SK-N-MC (cell line): ENCODE results near the gene UGT1A3.
"Not testable (repeated sequence)": the region's sequence is repeated elsewhere in the genome, so short reads cannot be mapped to it uniquely, and the experiment has no call there.

Experiments
- DNase-seq: peaks from one replicate; pipeline ENCODE4 v3.0.0-alpha.2; 2011; ENCODE audit warnings: low read depth, low spot score
- H3K27ac ChIP-seq: fragments of 200-600 bp; sonication (generic); 2 replicates; pipeline ENCODE4 v1.5.1; 2016; ENCODE audit warnings: mixed run types
- H3K36me3 ChIP-seq: fragments of 200-600 bp; sonication (generic); 2 replicates; pipeline ENCODE4 v1.6.1; 2017; ENCODE audit warnings: antibody characterized with exemption, low read length, mixed read lengths; ENCODE audit not compliant: insufficient read depth
- H3K4me3 ChIP-seq: fragments of 200-600 bp; sonication (generic); 2 replicates; pipeline ENCODE4 v1.5.1; 2016
- H3K9ac ChIP-seq: fragments of 200-600 bp; sonication (generic); 2 replicates; pipeline ENCODE4 v1.8.0; 2017; ENCODE audit warnings: mixed run types, mixed read lengths; ENCODE audit not compliant: insufficient read length
- H3K9me3 ChIP-seq: fragments of 200-600 bp; sonication (generic); 2 replicates; pipeline ENCODE4 v1.6.1; 2017; ENCODE audit warnings: low read depth, mild to moderate bottlenecking, antibody characterized with exemption, low read length, moderate library complexity, mixed read lengths
- EZH2 ChIP-seq: fragments of 200-600 bp; sonication (generic); IDR thresholded peaks from one replicate; pipeline ENCODE4 v1.6.1; 2017; ENCODE audit warnings: antibody characterized with exemption
- FOXP2 ChIP-seq: optimal IDR thresholded peaks from 2 replicates; pipeline ENCODE3; 2011; ENCODE audit warnings: mild to moderate bottlenecking, moderate library complexity; ENCODE audit not compliant: insufficient read depth; ENCODE audit errors: extremely low read length, control extremely low read depth
- POLR2AphosphoS5 ChIP-seq: IDR thresholded peaks from 2 replicates; pipeline ENCODE4 v1.6.1; 2012; ENCODE audit warnings: mild to moderate bottlenecking, low read depth, low read length, borderline replicate concordance

The UGT1A3 gene

GRCh38 chr2:233747283-233747544 is 18.4 kb downstream of the UGT1A3 start:
- Histone ChIP-seq H3K36me3 (no peaks in the 10 kb centered on the region), H3K27ac (no peak overlapping the region)
- TF ChIP-seq FOXP2 (no peak), POLR2AphosphoS5 (no peak), EZH2 (no peak)

DNA sequence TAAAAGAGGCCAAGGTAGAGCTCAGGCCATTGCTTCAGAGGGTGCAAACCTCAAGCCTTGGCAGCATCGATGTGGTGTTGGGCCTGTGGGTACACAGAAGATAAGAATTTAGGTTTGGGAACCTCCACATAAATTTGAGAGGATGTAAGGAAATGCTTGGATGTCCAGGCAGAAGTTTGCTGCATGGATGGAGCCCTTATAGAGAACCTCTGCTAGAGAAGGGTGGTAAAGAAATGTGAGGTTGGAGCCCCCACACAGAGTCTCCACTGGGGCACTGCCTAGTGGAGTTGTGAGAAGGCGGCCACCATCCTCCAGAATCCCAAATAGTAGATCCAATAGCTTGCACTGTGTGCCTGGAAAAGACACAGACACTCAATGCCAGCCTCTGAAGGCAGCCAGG is 21.8 kb downstream of the UGT1A3 start:
- H3K9ac ChIP-seq, H3K27ac ChIP-seq: not testable (repeated sequence)

More at GRCh38 chr2:233747283-233747544, 18.4 kb downstream of the UGT1A3 start:
- no peak overlapping the region for H3K4me3 ChIP-seq
- no peaks in the 10 kb centered on the region for H3K9me3 ChIP-seq
- no peak overlapping the region for H3K9ac ChIP-seq
- DNase-seq, result no peak

GRCh38 chr2:233751212-233752009 is 22.6 kb downstream of the UGT1A3 start:
- H3K4me3 ChIP-seq, H3K36me3 ChIP-seq, H3K9ac ChIP-seq, H3K27ac ChIP-seq, H3K9me3 ChIP-seq, DNase-seq: not testable (repeated sequence)

More for the DNA sequence above, 21.8 kb downstream of the UGT1A3 start:
- not testable (repeated sequence) for H3K9me3 ChIP-seq, H3K4me3 ChIP-seq, H3K36me3 ChIP-seq, DNase-seq

DNA sequence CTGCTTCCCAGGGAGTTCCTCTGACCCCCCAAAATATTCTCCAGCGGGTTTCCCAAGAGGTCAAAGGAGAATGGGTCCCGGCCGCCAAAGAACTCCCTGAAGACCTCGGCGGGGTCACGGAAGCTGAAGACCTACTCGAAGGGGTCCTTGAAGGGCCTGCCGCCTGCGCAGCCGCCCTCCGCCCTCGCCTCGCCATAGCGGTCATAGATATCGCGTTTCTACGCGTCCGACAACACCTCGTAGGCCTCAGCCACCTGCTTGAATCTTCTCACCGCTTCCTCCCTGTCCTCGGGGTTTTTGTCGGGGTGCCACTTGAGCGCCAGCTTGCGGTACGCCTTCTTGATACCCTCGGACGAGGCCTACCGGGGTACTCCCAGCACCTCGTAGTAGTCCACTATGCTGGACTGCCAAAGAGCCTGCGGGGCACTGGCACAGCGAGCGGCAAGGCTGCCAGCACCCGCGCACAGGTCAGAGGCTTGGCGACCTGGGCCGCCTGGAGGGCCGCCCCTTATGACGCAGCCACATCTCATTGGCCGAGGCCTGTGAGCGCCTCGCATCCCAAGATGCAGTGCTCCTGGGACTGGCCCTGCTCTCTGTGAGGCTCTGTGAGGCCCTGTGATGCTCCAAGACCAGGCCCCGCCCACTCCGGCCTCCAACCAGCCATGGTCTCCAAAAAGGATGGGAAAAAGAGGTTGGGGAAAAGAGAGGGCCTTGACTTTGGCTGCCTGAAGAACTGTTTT is 26.2 kb downstream of the UGT1A3 start:
- TF ChIP-seq EZH2, result no peak

DNA sequence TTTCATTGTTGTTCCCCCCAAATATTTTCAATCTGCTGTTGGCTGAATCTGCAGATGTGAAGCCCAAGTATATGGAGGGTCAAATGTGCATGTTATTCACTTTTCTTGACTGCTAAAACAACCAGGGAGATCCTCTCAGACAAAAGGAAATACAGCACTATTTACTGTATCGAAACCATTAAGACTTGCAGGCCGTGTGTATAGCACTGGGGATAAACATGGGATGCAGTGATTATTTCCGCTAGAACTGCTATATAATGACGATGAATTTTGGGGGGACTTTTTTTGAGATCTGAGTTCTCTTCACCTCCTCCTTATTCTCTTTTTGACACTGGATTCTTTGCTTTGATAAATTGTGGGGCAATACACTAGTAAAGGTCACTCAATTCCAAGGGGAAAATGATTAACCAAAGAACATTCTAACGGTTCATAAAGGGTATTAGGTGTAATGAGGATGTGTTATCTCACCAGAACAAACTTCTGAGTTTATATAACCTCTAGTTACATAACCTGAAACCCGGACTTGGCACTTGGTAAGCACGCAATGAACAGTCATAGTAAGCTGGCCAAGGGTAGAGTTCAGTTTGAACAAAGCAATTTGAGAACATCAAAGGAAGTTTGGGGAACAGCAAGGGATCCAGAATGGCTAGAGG is 27.7 kb downstream of the UGT1A3 start:
- Histone ChIP-seq H3K4me3 (no peak overlapping the region), H3K9ac (no peak overlapping the region), H3K9me3 (no peaks in the 10 kb centered on the region), H3K27ac (no peak overlapping the region), H3K36me3 (no peaks in the 10 kb centered on the region)
- DNase-seq, result no peak
- TF ChIP-seq FOXP2 (no peak), EZH2 (no peak), POLR2AphosphoS5 (no peak)

More for the DNA sequence above, 26.2 kb downstream of the UGT1A3 start:
- H3K9ac ChIP-seq, result no peak overlapping the region
- H3K9me3 ChIP-seq, result no peaks in the 10 kb centered on the region
- no peak overlapping the region for H3K4me3 ChIP-seq
- no peaks in the 10 kb centered on the region for H3K36me3 ChIP-seq
- H3K27ac ChIP-seq, result no peak overlapping the region
- no peak for DNase-seq

GRCh38 chr2:233758141-233758540 is 29.3 kb downstream of the UGT1A3 start:
- Histone ChIP-seq H3K9ac (no peak overlapping the region), H3K36me3 (no peaks in the 10 kb centered on the region), H3K9me3 (no peaks in the 10 kb centered on the region), H3K4me3 (no peak overlapping the region), H3K27ac (no peak overlapping the region)
- TF ChIP-seq FOXP2 (no peak), EZH2 (no peak), POLR2AphosphoS5 (no peak)
- DNase-seq, result no peak

GRCh38 chr2:233758849-233759248 is 30.0 kb downstream of the UGT1A3 start:
- Histone ChIP-seq H3K4me3 (no peak overlapping the region), H3K9ac (no peak overlapping the region), H3K27ac (no peak overlapping the region), H3K9me3 (no peaks in the 10 kb centered on the region), H3K36me3 (no peaks in the 10 kb centered on the region)
- TF ChIP-seq FOXP2 (no peak), POLR2AphosphoS5 (no peak)
- no peak for DNase-seq

GRCh38 chr2:233760043-233760442 is 31.2 kb downstream of the UGT1A3 start, which contains the start of gene UGT1A1:
Gene UGT1A1 (plus strand): TSS chr2:233760270. CDS start chr2:233760288, 18 bp downstream.
- H3K4me3 ChIP-seq, result no peak within 1 kb of the TSS
- no peak within 1 kb of the TSS for H3K9ac ChIP-seq
- no peaks in the 10 kb centered on the region for H3K9me3 ChIP-seq
- no peak within 1 kb of the TSS for H3K27ac ChIP-seq
- no peaks in the 10 kb centered on the region for H3K36me3 ChIP-seq
- TF ChIP-seq POLR2AphosphoS5 (no peak), EZH2 (no peak)
- DNase-seq, result no peak

DNA sequence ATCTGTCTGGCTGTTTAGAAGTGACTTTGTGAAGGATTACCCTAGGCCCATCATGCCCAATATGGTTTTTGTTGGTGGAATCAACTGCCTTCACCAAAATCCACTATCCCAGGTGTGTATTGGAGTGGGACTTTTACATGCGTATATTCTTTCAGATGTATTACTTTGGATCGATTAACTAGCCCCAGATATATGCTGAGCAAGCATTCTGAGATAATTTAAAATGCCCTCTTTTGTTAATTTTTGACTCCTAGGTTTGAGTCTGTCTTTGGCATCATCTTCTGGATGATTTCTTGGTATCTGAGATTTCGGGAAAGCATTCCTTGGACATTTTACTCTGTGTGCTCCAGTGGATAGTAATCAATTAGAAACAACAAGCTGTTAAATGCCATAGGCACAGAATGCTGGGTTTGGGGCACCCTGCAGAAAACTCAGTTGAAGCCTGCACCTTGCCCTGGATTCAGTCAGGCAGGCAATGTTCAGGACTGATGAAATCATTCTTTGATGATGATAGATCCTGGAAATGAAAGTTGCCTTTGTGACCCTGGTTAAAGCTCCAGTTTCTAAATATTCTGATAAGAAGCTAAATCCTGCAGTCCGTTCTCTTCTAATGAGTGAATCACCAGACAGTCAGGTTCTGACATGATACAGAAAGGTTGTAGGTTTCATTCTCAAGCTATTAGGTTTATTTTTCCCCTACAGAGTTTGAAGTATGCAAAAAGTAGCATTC is 32.4 kb downstream of the UGT1A3 start:
- TF ChIP-seq EZH2, result no peak
- TF ChIP-seq FOXP2, result no peak
- no peak for TF ChIP-seq POLR2AphosphoS5
- DNase-seq, result no peak
- H3K9me3 ChIP-seq, result no peaks in the 10 kb centered on the region

More for the DNA sequence above, 32.4 kb downstream of the UGT1A3 start:
- H3K4me3 ChIP-seq, result no peak overlapping the region
- no peaks in the 10 kb centered on the region for H3K36me3 ChIP-seq
- H3K9ac ChIP-seq, result no peak overlapping the region
- H3K27ac ChIP-seq, result no peak overlapping the region
